NCI-H1694 (cell line): ENCODE results near the gene ENTHD1.
A peak's percentile ranks its signal among the peaks of the same experiment; 100 is the strongest.

Experiments used
- DNase-seq: peaks from one replicate; lab custom pipeline; 2025; lab: John Stamatoyannopoulos, UW

ENTHD1 gene

GRCh38 chr22:39712751-39713525 lies 180.6 kb downstream of the ENTHD1 start:
- DNase-seq = no peak

- DNase-seq = no peak
Measured at GRCh38 chr22:39712081-39712480, 181.5 kb downstream of the ENTHD1 start.

- DNase-seq = no peak
Measured at GRCh38 chr22:39710380-39711150, 183.0 kb downstream of the ENTHD1 start.

GRCh38 chr22:39707816-39708215 lies 185.7 kb downstream of the ENTHD1 start:
- no peak for DNase-seq

GRCh38 chr22:39707351-39707750 lies 186.2 kb downstream of the ENTHD1 start:
- no peak for DNase-seq

- no peak for DNase-seq
Measured at GRCh38 chr22:39706376-39707140, 187.0 kb downstream of the ENTHD1 start.

GRCh38 chr22:39705386-39705785 lies 188.2 kb downstream of the ENTHD1 start:
- DNase-seq = no peak

- DNase-seq = peak; percentile 54
Measured at GRCh38 chr22:39703928-39704639, 189.5 kb downstream of the ENTHD1 start.

- DNase-seq = peak; percentile 54
Measured at GRCh38 chr22:39703091-39703490, 190.5 kb downstream of the ENTHD1 start.

GRCh38 chr22:39700565-39700964 lies 193.0 kb downstream of the ENTHD1 start:
- DNase-seq = no peak

GRCh38 chr22:39699631-39700360 lies 193.8 kb downstream of the ENTHD1 start:
- DNase-seq = peak; percentile 85

GRCh38 chr22:39697790-39698430 lies 195.7 kb downstream of the ENTHD1 start:
- no peak for DNase-seq

GRCh38 chr22:39693943-39694500 lies 199.5 kb downstream of the ENTHD1 start:
- DNase-seq = no peak
